IPS-NIHi11 (cell line): ENCODE data around the gene STK33.

Experiments used
- DNase-seq: peaks from one replicate; pipeline ENCODE4 v3.0.0; 2012; ENCODE audit warnings: mixed read lengths, low spot score

STK33 gene

DNA sequence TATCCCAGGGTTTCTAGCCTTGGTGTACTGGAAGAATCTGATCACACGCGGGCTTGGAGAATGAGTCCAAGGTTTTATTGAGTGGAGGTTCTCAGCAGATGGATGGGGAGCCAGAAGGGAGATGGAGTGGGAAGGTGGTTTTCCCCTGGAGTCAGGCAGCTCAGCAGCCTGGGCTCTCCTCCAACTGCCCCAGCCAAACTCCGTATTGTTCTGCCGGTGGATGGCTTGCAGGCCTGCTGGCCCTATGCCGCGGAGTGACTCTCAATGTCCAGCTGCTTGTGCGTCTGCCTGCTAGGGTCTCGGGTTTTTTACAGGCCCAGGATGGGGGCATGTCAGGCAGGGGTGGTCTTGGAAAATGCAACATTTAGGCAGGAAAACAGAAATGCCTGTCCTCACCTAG lies 168.0 kb downstream of the STK33 start:
- DNase-seq = no peak

DNA sequence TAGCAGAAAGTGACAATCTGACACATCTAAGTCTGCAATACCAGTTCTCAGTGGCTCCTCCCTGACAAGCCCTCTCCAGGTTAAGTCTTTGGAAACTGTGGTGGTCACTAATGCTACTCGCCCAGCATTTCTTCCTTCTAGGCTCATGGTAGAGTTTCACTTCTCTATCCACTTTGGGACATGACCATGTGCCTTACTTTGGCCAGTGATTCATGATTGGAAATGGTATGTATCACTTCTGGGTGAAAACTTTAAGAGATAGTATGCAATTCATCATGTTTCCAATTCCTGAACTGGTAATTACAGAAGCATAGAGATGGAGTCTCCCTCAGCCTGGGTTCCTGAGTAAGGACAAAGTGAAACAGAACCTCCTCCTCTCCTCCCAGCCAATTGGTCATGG lies 178.8 kb downstream of the STK33 start:
- no peak for DNase-seq

DNA sequence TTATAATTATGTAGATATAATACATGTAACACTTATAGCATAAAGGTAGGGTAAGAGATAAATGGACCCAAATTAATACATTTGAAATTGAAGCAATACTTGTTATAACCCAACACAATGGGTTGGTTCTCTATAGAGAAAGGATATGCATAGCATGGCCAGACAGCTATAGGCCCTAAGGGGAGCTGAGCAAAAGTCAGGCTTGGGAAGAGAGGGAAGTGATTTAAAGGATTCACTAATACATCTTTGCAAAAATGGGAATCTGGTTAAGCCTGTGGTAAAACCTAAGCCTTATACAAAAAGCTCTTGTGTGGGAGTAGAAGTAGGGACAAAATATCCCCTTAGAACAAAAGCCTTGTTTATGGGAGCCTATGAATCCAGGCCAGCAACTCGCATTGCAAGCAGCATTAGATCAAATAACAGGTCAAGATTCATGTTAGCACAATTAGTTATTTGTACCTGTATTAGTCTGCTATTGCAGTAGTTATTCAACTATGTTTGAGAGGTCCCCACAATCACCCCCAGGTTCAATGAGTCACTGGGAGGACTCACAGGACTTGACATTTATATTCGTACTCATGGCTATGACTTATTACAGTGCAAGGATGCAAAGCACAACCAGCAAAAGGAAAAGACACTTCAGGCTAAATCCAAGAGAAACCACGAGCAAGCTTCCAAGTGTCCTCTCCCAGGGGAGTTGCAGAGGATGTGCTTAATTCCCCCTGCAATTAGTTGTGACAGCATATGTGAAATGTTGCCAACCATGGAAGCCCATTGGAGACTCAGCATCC lies 185.7 kb downstream of the STK33 start:
- no peak for DNase-seq

DNA sequence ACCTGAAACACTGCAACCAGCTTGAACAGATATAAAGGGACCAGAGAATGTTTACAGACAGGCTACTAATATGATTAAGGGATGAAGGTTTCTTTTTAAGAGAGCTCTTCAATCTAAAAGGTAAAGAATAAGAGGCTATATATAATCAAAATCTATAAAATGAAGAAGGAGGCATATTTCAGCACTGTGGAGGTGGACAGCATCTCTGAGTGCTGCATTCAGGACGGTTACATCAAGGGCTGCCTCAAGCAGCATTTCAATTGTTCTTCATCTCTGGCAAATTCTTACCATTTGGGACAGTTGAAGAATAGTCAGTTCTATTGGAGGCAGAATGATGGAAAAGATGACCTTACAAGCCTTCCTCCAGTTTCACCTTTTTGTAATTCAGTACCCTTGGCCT lies 190.7 kb downstream of the STK33 start:
- no peak for DNase-seq

DNA sequence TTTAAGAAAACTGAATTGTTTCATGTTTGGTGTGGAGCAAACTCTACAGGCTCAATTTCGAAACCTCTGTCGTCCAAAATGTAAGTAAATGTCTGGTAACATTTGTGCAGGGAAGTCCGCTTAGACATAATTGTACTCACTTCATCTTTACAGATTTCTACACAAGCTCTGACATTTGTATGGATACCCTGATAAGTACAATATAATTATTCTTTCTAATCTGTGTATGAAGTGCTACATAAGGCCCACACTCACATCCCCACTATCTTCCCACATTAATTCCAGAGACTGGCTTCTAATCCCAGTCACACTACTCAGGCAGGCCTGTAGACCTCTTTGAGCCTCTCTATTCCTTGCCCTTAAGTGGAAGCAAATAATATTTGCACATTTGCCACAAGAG lies 201.1 kb downstream of the STK33 start:
- no peak for DNase-seq

DNA sequence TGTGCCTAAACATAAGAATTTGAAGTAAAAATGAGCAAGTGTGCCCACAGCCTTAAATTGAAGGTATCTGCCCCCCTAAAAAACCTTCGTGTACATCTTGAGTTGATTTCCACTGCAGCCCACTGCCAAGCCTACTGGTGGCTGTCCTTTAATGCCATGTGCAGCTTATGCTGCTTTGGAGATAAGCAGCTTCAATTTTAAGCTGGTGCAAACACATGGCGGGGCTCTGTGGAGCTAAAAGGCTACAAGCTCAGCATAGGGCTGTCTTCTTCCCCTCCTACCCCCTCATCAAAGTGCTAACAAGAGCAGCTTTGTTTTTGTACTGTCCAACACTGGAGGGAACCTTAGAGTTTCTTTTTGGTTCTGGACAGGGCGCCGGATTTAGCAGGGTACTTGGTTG lies 201.9 kb downstream of the STK33 start:
- no peak for DNase-seq

DNA sequence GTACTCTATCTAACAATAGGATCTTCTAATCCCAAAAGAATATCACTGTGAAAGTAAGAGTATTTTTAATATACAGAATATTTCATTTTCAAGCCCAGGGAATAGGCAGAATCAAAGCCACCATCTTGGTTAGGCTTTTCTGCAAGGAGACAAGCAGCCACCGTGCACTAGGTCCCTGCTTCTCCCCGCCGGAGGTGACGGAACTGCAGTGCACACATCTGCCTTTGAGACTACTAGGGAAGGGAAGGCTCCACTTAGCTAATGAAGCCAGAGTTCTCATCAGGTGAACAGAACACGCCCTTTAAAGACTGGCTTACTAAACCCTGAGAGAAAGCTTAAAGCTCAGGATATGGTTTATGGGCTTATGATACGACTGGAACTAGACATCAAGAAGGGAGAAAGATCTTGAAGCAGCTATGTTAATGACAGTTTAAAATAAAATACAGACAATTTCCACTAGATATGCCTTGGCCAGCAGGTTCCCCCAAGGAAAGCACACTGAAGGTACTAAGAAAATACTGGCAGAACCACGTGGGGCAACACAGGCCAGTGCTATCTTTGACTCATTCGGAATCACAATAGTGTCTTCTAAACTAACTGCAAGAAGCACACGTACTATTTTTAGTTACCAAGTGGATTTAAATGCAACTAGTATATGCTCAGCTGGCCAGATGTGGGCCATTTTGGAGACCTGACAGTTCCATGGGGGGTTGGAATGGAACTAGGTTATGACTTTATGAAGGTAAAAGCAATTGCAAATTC lies 203.0 kb downstream of the STK33 start:
- DNase-seq = no peak

DNA sequence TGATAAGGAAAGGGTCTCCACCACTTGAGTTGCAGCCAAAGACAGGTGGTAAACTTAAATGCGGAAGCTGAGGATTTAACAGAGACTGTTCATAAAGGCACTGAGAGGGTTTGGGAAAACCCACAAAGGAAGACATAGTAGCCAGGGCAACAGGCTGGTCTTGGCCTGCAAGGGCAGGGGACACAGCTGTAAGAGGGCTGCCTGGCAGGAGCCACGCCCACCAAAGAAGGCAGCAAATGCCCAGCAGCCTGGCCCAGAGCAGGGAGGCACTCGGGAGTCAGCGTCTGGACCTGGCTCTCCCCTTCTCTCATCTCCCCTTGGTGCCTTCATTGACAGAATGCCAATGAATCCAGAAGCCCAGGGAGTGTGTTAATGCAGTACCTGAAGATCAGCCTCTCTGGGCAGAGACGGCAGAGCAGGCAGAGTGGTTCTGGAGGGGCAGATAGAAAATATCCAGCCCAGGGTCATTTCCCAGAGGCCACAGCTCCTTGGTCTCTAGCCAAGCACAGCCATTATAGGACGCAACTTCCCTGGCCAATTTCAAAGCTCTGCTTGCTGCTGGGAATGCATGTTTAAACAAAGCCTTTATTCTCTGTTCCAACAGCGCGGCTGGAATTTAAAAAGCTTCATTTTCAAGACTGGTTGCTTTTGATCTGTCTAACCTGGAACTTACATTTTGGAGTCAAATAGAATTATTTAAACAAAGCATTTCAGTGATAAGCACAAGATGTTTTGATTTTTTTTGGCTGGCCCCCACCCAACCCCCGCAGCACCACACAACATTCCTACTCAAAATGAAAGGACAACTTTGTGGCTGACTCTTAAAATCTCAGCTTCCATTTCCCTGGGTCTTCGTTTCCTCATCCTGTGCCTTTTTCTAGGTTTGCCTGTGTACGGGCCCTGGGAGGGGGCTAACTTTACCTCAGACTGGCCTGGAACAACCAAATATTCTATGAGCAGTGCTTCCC lies 204.7 kb downstream of the STK33 start:
- DNase-seq = no peak

DNA sequence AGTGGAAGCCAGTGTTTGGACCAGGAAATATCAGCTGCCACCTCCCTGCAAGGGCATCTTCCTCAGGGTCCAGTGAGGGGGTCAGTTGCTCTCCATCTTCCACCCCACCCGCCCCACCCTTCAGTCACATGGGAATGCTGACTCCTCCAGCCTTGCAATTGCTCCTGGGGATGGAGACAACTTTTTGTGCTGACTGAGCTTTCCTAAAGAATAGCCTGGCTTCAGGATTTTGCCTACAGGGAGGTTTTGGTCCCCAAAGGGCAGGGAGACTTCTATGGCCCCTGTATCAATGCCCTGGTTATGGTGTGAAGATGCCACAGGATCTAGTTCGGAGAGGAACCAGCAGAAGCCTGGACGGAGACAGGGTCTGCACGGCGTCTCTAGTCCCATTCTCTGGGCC lies 206.3 kb downstream of the STK33 start:
- no peak for DNase-seq

DNA sequence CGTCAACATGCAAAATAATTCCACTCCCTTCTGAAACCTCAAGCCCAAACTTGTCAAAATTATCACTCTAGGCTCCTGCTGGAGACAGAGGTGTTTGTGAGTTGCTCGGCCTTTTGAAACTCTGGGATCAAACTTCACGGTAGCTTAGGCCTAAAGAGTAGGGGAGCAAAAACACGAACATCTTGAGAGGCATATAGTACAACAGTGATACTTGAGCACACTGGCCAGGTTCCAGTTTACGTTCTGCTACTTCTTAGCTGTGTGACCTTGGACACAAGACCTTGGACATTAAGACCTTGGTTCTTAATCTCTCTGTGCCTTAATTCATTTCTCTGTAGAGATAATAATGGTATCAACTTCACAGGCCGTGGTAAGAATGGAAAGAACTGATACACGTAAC lies 206.9 kb downstream of the STK33 start:
- no peak for DNase-seq

DNA sequence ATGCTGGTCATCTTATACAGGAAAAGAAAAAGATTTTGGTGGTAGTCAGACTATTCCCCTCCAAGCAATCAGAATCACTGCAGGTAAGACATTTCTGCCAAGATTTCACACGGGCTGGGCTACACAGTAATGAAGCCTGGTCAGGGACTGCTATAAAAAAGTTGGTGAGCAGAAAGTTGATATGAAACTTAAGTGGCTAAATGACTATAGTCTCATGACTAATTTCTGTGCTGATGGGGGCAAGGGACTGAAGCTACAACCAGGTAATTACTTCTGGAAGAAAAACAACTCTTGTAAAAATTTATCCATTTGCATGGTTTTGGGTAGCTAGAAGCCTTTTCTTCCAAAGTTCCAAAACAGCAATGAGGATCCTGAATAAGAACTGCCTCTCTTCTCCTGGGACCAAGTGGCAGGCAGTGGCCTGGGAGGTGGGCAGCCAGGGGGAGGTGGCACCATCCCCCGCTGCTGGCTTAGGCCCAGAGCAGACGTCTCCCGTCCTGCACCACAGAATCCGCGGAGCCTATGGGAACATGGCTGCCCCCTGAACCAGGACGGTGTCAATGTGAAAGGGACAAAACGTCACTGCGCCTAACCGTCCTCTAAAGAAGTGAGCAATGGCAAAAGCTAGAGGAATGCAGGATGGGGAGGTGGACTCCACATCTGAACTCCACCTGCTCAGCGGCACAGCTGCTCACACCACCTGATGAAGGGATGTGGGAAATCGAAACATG lies 207.7 kb downstream of the STK33 start:
- DNase-seq = no peak

DNA sequence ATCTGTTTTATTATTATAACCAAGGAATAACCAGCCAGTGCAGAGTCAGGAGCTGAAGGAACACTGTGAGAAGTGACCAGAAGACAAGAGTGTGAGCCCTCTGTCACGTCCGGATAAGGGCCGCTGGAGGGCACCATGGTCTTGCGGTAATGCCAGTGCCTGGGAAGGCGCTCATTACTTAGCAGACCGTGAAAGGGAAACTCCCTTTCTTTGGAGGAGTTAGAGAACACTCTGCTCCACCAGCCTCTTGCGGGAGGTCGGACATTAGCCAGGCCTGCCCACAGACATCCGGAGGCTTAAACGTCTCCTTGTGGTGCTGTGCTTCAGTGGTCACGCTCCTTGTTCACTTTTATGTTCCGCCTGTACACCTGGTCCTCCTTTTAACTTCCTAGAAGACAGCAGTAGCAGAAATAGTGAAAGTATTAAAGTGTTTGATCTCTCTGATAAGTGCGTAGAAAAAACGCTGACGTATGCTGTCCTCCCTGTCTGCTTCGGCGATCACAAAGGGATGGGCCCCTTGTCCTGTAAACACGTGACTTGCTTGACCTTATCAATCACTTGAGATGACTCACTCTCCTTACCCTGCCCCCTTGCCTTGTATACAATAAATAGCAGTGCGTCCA lies 209.7 kb downstream of the STK33 start:
- DNase-seq = no peak

DNA sequence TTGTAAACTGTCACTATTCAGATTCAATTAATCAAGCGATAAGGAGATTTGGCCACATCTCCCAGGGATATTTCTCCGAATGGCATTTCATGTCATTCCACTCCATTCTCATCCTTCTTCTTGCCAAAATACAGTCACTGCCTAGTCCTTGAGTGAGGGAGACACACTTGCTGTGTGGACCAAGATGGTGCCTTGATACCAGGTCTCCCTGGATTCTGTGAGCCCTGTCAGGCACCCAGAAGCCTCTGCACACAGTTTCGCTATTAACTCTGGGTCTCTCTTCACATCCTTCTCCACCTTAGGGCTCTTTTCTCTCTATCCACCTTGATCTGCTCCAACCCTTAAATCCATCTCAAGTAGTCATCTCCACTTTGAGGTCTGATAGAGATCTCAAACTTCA lies 210.4 kb downstream of the STK33 start:
- DNase-seq = no peak

DNA sequence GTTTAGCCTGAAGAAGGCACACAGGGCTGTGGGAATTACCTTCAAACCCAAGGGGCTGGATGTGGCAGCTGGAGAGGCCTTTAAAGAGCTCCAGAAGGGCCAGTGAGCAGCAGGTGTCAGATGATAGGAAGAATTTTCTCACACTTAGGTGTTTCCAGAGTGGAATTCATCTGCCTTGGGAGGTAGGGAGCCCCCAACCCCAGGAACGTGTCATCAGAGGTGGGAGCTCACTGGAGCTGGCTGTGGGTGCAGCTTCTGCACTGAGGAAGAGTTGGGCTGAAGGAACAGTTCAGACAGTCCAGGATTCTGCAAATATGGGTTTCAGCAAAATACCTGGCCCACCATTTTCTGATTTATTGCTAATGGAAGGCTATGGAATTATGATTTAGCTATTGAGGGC lies 210.8 kb downstream of the STK33 start:
- DNase-seq = no peak

DNA sequence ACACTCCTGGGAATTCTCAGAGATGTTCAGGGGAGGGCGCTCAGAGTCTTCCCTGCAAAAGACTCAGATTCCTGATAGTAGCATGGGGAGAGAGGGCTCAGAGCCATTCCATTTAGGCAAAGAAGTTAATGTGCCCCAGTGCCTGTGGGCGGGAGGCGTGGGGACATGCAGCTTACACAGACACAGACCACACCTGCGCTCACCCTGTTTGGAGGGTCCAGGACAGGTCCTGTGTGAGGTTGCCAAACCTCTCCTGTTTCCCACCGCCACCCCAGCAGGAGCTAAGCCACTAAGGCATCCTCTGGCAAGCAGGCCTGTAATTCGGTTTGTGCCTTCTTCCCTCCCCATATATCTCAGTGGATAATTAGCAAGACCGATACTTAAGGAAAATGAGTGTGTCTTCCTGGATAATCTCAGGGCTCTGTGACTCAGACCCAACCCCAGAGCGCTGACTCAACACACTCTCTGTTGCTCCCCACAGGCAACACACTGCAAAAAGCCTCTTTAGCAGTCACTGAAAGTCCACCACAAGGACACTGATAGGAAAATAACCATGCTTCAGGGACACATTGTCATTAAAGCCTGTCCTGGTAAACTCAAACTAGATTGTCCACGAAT lies 211.5 kb downstream of the STK33 start:
- DNase-seq = no peak

DNA sequence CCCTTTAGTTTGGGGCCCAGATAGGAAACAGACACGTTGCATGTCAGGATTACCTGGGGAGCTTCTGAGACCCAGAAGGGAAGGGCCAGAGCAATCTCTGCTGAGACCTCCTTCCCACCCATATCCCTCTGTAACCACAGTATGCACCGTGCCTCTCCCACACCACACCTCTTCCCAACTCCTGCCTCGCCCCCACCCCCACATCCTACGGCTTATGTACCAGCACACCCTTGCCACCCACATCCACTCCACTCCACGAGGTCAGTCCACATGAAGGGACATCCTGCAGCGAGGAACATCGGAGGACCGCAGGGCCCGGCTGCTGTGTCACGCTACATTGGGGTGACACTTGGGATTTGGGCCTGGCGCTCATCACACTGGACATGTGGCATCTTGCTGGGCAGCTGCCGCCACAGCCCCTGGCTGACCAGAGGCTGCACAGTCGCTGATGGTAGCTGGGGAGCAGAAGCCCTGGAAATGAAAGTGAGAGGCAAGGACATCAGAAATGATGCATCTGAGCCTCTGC lies 212.1 kb downstream of the STK33 start:
- DNase-seq = no peak

DNA sequence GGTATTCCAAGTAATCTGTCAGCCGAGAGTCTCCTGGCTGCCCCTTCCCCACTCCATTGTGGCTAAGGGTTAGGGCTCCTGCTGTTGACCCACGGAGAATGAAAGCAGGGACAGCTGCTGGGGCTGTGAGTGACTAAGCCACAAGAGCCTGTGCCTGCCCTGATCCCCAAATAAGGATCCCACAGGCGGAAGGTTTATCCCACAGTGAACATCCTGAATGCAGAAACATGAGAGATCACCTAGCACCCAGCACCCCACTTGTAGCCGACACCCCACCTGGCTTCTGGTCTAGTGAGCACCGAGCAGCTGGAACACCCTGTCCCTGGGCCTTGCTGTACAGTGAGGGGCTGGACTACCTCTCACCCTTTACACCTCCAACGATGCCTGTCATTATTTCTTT lies 212.7 kb downstream of the STK33 start:
- DNase-seq = no peak

DNA sequence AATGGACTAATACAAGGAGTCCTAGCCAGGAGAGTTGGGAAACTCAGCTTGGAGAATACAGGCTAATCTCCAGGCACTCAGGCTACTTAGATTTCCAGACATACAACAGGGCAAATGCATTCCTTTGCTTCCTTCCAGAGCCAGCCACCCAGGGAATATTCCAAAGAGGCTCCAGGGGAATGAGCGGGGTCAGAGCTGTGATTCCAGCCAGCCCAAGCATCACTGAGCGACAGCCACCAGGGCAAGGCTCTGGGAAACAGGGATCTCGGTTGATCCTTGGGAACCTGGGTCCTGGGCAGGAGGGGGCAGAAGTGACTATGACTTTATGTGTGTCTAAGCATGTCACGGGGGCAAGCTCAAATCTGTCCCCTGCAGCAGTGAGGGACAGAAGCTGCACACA lies 218.1 kb downstream of the STK33 start:
- DNase-seq = no peak

DNA sequence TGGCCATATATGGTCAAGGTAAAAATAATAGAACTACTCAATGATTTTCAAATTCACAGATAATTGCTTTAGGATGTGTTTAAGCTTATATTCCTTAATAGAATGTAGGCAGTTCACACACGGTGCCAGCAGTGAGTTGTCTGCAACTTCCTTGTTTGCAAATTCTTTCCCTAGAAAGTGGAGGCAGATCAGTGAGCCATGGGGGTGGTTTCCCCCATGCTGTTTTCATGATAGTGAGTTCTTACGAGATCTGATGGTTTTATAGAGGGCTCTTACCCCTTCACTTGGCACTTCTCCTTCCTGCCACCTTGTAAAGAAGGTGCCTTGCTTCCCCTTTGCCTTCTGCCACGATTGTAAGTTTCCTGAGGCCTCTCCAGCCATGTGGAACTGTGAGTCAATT lies 218.6 kb downstream of the STK33 start:
- no peak for DNase-seq

DNA sequence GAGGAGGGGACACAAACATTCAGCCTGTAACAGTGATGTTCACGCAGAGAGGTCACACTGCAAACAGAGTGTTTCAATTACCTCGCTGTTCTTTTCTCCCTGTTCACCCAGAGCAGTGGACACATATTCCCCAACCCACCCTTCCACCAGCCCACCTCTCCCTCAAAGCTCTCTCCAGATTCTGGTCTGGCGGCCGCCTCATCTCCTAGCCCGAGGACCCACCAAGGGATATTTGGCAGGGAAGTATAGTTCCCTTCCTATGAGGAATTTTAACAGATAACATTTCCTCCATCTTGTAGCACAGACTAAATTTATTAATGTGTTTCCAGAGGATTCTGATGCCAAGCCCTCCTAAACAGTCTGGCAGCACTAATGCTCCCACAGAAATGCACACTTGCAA lies 219.3 kb downstream of the STK33 start:
- no peak for DNase-seq
